ENCODE measurements around the gene FAM240A. TPM values are rescaled to one million over a fixed set of nuclear protein-coding genes. Genes with fewer than 3 reads are reported as not detected.
"Not testable (repeated sequence)": the region's sequence is repeated elsewhere in the genome, so short reads cannot be mapped to it uniquely, and the experiment has no call there.

The FAM240A gene
- total RNA-seq, 1 donor from 2014 or later: not detected

GRCh38 chr3:46580675-46581074, 31.6 kb upstream of the FAM240A start:
- Mint-ChIP-seq H3K27ac (ENCODE audit: unreplicated experiment) (no peak overlapping the region), H3K4me3 (ENCODE audit: unreplicated experiment) (no peak overlapping the region), H3K27me3 (ENCODE audit: unreplicated experiment) (peaks cover 36% of the 10 kb centered on the region), H3K9me3 (ENCODE audit: unreplicated experiment) (no peaks in the 10 kb centered on the region), H3K36me3 (ENCODE audit: unreplicated experiment) (no peaks in the 10 kb centered on the region), H3K4me1 (ENCODE audit: unreplicated experiment) (peaks cover 10% of the 10 kb centered on the region)
- TF ChIP-seq CTCF (IDR thresholded peaks at IDR 0.05): no peak
- DNase-seq (ENCODE audit: extremely low spot score, unreplicated experiment): peak; percentile 21

GRCh38 chr3:46584598-46585467, 27.5 kb upstream of the FAM240A start:
- no peaks in the 10 kb centered on the region for H3K36me3 Mint-ChIP-seq (ENCODE audit: unreplicated experiment)
- no peaks in the 10 kb centered on the region for H3K9me3 Mint-ChIP-seq (ENCODE audit: unreplicated experiment)
- H3K4me3 Mint-ChIP-seq (ENCODE audit: unreplicated experiment): no peak overlapping the region
- no peak overlapping the region for H3K27ac Mint-ChIP-seq (ENCODE audit: unreplicated experiment)
- H3K27me3 Mint-ChIP-seq (ENCODE audit: unreplicated experiment): peaks cover 35% of the 10 kb centered on the region
- no peaks in the 10 kb centered on the region for H3K4me1 Mint-ChIP-seq (ENCODE audit: unreplicated experiment)
- peak; percentile 57 for DNase-seq (ENCODE audit: extremely low spot score, unreplicated experiment)
- no peak for TF ChIP-seq CTCF (IDR thresholded peaks at IDR 0.05)

GRCh38 chr3:46585799-46586693, 26.3 kb upstream of the FAM240A start:
- peak; percentile 30 for DNase-seq (ENCODE audit: extremely low spot score, unreplicated experiment)
- Mint-ChIP-seq H3K4me1 (ENCODE audit: unreplicated experiment) (no peaks in the 10 kb centered on the region), H3K4me3 (ENCODE audit: unreplicated experiment) (no peak overlapping the region), H3K36me3 (ENCODE audit: unreplicated experiment) (no peaks in the 10 kb centered on the region), H3K27me3 (ENCODE audit: unreplicated experiment) (peaks cover 23% of the 10 kb centered on the region), H3K27ac (ENCODE audit: unreplicated experiment) (peak overlapping the region; percentile 4), H3K9me3 (ENCODE audit: unreplicated experiment) (no peaks in the 10 kb centered on the region)
- TF ChIP-seq CTCF (IDR thresholded peaks at IDR 0.05): no peak

GRCh38 chr3:46586738-46587246, 25.5 kb upstream of the FAM240A start:
- H3K36me3 Mint-ChIP-seq (ENCODE audit: unreplicated experiment): no peaks in the 10 kb centered on the region
- DNase-seq (ENCODE audit: extremely low spot score, unreplicated experiment): peak; percentile 13
- H3K9me3 Mint-ChIP-seq (ENCODE audit: unreplicated experiment): peaks cover 6% of the 10 kb centered on the region
- H3K27me3 Mint-ChIP-seq (ENCODE audit: unreplicated experiment): peaks cover 26% of the 10 kb centered on the region
- TF ChIP-seq CTCF (IDR thresholded peaks at IDR 0.05): no peak
- no peaks in the 10 kb centered on the region for H3K4me1 Mint-ChIP-seq (ENCODE audit: unreplicated experiment)
- no peak overlapping the region for H3K27ac Mint-ChIP-seq (ENCODE audit: unreplicated experiment)
- H3K4me3 Mint-ChIP-seq (ENCODE audit: unreplicated experiment): no peak overlapping the region

- not testable (repeated sequence) for H3K4me3 Mint-ChIP-seq (ENCODE audit: unreplicated experiment); H3K4me1 Mint-ChIP-seq (ENCODE audit: unreplicated experiment); H3K9me3 Mint-ChIP-seq (ENCODE audit: unreplicated experiment); H3K27ac Mint-ChIP-seq (ENCODE audit: unreplicated experiment); H3K36me3 Mint-ChIP-seq (ENCODE audit: unreplicated experiment)
- peak; percentile 11 for DNase-seq (ENCODE audit: extremely low spot score, unreplicated experiment)
- peaks cover 27% of the 10 kb centered on the region for H3K27me3 Mint-ChIP-seq (ENCODE audit: unreplicated experiment)
These were observed 25.1 kb upstream of the FAM240A start for GRCh38 chr3:46587268-46587667.

Measured in osteocyte (in vitro differentiated cells).